ENCODE measurements around the gene TNFRSF25. TPM values are rescaled to one million over a fixed set of nuclear protein-coding genes. Genes with fewer than 3 reads are reported as not detected.

TNFRSF25 gene
- total RNA-seq, 1 experiment from 2014 or later = 4.2 TPM

- no peak for DNase-seq (ENCODE audit: extremely low read depth, low read depth)
These were observed 42.5 kb downstream of the TNFRSF25 start for GRCh38 chr1:6423321-6423999.

- no peak for DNase-seq (ENCODE audit: extremely low read depth, low read depth)
These were observed 44.7 kb downstream of the TNFRSF25 start for GRCh38 chr1:6421266-6421665.

- DNase-seq (ENCODE audit: extremely low read depth, low read depth) = no peak
These were observed 45.4 kb downstream of the TNFRSF25 start for GRCh38 chr1:6420454-6421042.

GRCh38 chr1:6419804-6420453, 46.0 kb downstream of the TNFRSF25 start, which contains the start of gene HES2:
Gene HES2 (minus strand): TSS chr1:6419919. CDS start chr1:6419820, 99 bp downstream.
- no peak for DNase-seq (ENCODE audit: extremely low read depth, low read depth)

- DNase-seq (ENCODE audit: extremely low read depth, low read depth) = no peak
These were observed 46.6 kb downstream of the TNFRSF25 start for GRCh38 chr1:6419397-6419803.

GRCh38 chr1:6418668-6419396, 47.1 kb downstream of the TNFRSF25 start:
- DNase-seq (ENCODE audit: extremely low read depth, low read depth) = no peak

- DNase-seq (ENCODE audit: extremely low read depth, low read depth) = no peak
These were observed 47.9 kb downstream of the TNFRSF25 start for GRCh38 chr1:6417961-6418667.

- DNase-seq (ENCODE audit: extremely low read depth, low read depth) = no peak
These were observed 49.1 kb downstream of the TNFRSF25 start for GRCh38 chr1:6416906-6417305.

- DNase-seq (ENCODE audit: extremely low read depth, low read depth) = no peak
These were observed 49.7 kb downstream of the TNFRSF25 start for GRCh38 chr1:6416295-6416656.

GRCh38 chr1:6414881-6415626, 50.9 kb downstream of the TNFRSF25 start:
- no peak for DNase-seq (ENCODE audit: extremely low read depth, low read depth)

GRCh38 chr1:6414443-6414844, 51.5 kb downstream of the TNFRSF25 start:
- DNase-seq (ENCODE audit: extremely low read depth, low read depth) = peak; percentile 38

GRCh38 chr1:6412896-6413295, 53.1 kb downstream of the TNFRSF25 start:
- no peak for DNase-seq (ENCODE audit: extremely low read depth, low read depth)

Small RNA genes lying within 50 kb of the gene (small RNA-seq; reads per million reads assigned to genes)
- 0 reads per million in 2 experiments for gene MIR4252

Other genes starting within 250 kb of the TNFRSF25 start
- gene ICMT, start 230.2 kb downstream of the TNFRSF25 start, total RNA-seq (2014; rRNA removed; shearing (Covaris generic)) = 42.2 and 47.9 TPM in 2 replicates
- not detected in 2 replicates for gene HES3, start 222.0 kb downstream of the TNFRSF25 start, total RNA-seq (2014; rRNA removed; shearing (Covaris generic))
- gene GPR153, start 205.1 kb downstream of the TNFRSF25 start, total RNA-seq (2014; rRNA removed; shearing (Covaris generic)) = 0.62 and 1.2 TPM in 2 replicates
- gene ACOT7, start 72.4 kb downstream of the TNFRSF25 start, total RNA-seq (2014; rRNA removed; shearing (Covaris generic)) = 22.5 and 24.4 TPM in 2 replicates
- gene HES2, start 46.3 kb downstream of the TNFRSF25 start, total RNA-seq (2014; rRNA removed; shearing (Covaris generic)) = 0.57 and 1.0 TPM in 2 replicates
- gene ESPN, start 41.4 kb downstream of the TNFRSF25 start, total RNA-seq (2014; rRNA removed; shearing (Covaris generic)) = 0.17 TPM in 1 of 2 replicates, not detected in the other
- 3.4 and 3.6 TPM in 2 replicates for gene PLEKHG5, start 25.5 kb upstream of the TNFRSF25 start, total RNA-seq (2014; rRNA removed; shearing (Covaris generic))
- 20.2 and 24.5 TPM in 2 replicates for gene NOL9, start 88.3 kb upstream of the TNFRSF25 start, total RNA-seq (2014; rRNA removed; shearing (Covaris generic))
- gene TAS1R1, start 89.1 kb upstream of the TNFRSF25 start, total RNA-seq (2014; rRNA removed; shearing (Covaris generic)) = not detected in 2 replicates
- gene ZBTB48, start 113.8 kb upstream of the TNFRSF25 start, total RNA-seq (2014; rRNA removed; shearing (Covaris generic)) = 8.2 and 13.2 TPM in 2 replicates
- 14.3 and 14.5 TPM in 2 replicates for gene KLHL21, start 136.7 kb upstream of the TNFRSF25 start, total RNA-seq (2014; rRNA removed; shearing (Covaris generic))
- 4.4 and 4.9 TPM in 2 replicates for gene PHF13, start 147.6 kb upstream of the TNFRSF25 start, total RNA-seq (2014; rRNA removed; shearing (Covaris generic))
- gene THAP3, start 158.7 kb upstream of the TNFRSF25 start, total RNA-seq (2014; rRNA removed; shearing (Covaris generic)) = 24.4 and 28.8 TPM in 2 replicates
- gene DNAJC11, start 235.6 kb upstream of the TNFRSF25 start, total RNA-seq (2014; rRNA removed; shearing (Covaris generic)) = 41.1 and 41.5 TPM in 2 replicates

Measured in NCI-H460 (cell line).